Liver (tissue), 9 donors: Measurements from ENCODE around the gene TACC2. TPM values are rescaled to one million over a fixed set of nuclear protein-coding genes. Genes with fewer than 3 reads are reported as not detected.
A peak's percentile ranks its signal among the peaks of the same experiment; 100 is the strongest.

ENCODE experiments used
- DNase-seq: peaks from one replicate; pipeline ENCODE4 v3.0.0-alpha.2; 2017; ENCODE audit warnings: low spot score
- H3K27ac ChIP-seq, 2 donors: one replicate each; pipeline ENCODE4 v1.7.0; 2013; ENCODE audit warnings: inconsistent platforms in 2 of 2, low read length in 2 of 2, control low read depth in 1 of 2, low read depth in 1 of 2, mild to moderate bottlenecking in 1 of 2
- H3K27me3 ChIP-seq, 4 donors: one replicate each; pipeline versions ENCODE4 v1.6.1 to v1.7.0; 2013; ENCODE audit warnings: low read length in 3 of 4, inconsistent platforms in 1 of 4, mild to moderate bottlenecking in 1 of 4, moderate library complexity in 1 of 4; ENCODE audit not compliant: control insufficient read depth in 4 of 4, insufficient read depth in 4 of 4
- H3K36me3 ChIP-seq, 4 donors: one replicate each; pipeline versions ENCODE4 v1.6.1 to v1.7.0; 2013; ENCODE audit warnings: low read length in 3 of 4, mild to moderate bottlenecking in 3 of 4, low read depth in 1 of 4, moderate library complexity in 1 of 4; ENCODE audit not compliant: control insufficient read depth in 4 of 4, insufficient read depth in 3 of 4
- H3K4me1 ChIP-seq, 4 donors: one replicate each; pipeline versions ENCODE4 v1.6.1 to v1.7.0; 2013; ENCODE audit warnings: low read length in 3 of 4, mild to moderate bottlenecking in 3 of 4, moderate library complexity in 1 of 4; ENCODE audit not compliant: control insufficient read depth in 4 of 4, insufficient read depth in 4 of 4
- H3K4me3 ChIP-seq, 3 donors: one replicate each; pipeline versions ENCODE4 v1.6.1 to v1.7.0; 2013; ENCODE audit warnings: low read length in 3 of 3, control low read depth in 1 of 3, low read depth in 1 of 3, mild to moderate bottlenecking in 1 of 3
- H3K9ac ChIP-seq, 2 donors: one replicate each; pipeline ENCODE4 v1.7.0; 2013; ENCODE audit warnings: low read length in 2 of 2, mild to moderate bottlenecking in 2 of 2, moderate library complexity in 2 of 2, control low read depth in 1 of 2, low read depth in 1 of 2
- H3K9me3 ChIP-seq, 4 donors: one replicate each; pipeline versions ENCODE4 v1.6.1 to v1.7.0; 2013; ENCODE audit warnings: low read length in 3 of 4; ENCODE audit not compliant: control insufficient read depth in 4 of 4
- ATF3 ChIP-seq: IDR thresholded peaks from 2 replicates; pipeline ENCODE4 v1.6.1; 2016; ENCODE audit warnings: antibody characterized with exemption
- CTCF ChIP-seq: fragments of 150-350 bp; IDR thresholded peaks from 2 replicates; pipeline ENCODE4 v1.5.1; 2017; ENCODE audit warnings: improper control_type of control experiment, low read depth, low read length; ENCODE audit not compliant: missing input control
- EGR1 ChIP-seq, 2 donors: IDR thresholded peaks; 2 replicates each; pipeline ENCODE4 v1.6.1; 2016 to 2018; ENCODE audit warnings: antibody characterized with exemption in 2 of 2, low read depth in 2 of 2
- FOXA1 ChIP-seq: IDR thresholded peaks from 2 replicates; pipeline ENCODE4 v1.6.1; 2016; ENCODE audit warnings: antibody characterized with exemption
- FOXA2 ChIP-seq: IDR thresholded peaks from 2 replicates; pipeline ENCODE4 v1.6.1; 2016; ENCODE audit warnings: antibody characterized with exemption
- GABPA ChIP-seq, 2 donors: IDR thresholded peaks in 1 of 2; conservative IDR thresholded peaks in 1 of 2; 2 replicates each; pipeline ENCODE4 v1.6.1; 2016; ENCODE audit warnings: antibody characterized with exemption in 2 of 2, mild to moderate bottlenecking in 1 of 2, moderate library complexity in 1 of 2
- HNF4A ChIP-seq, 2 donors: conservative IDR thresholded peaks; 2 replicates each; pipeline ENCODE4 v1.6.1; 2016; ENCODE audit warnings: antibody characterized with exemption in 2 of 2, mild to moderate bottlenecking in 2 of 2
- HNF4G ChIP-seq: IDR thresholded peaks from 2 replicates; pipeline ENCODE4 v1.6.1; 2016; ENCODE audit warnings: antibody characterized with exemption
- JUND ChIP-seq, 2 donors: IDR thresholded peaks; 2 replicates each; pipeline ENCODE4 v1.6.1; 2016; ENCODE audit warnings: antibody characterized with exemption in 2 of 2
- MAX ChIP-seq: IDR thresholded peaks from 2 replicates; pipeline ENCODE4 v1.6.1; 2016; ENCODE audit warnings: antibody characterized with exemption
- NR2F2 ChIP-seq: IDR thresholded peaks from 2 replicates; pipeline ENCODE4 v1.6.1; 2016; ENCODE audit warnings: antibody characterized with exemption
- RAD21 ChIP-seq, 2 donors: IDR thresholded peaks; 2 replicates each; pipeline ENCODE4 v1.6.1; 2016; ENCODE audit warnings: antibody characterized with exemption in 2 of 2, mild to moderate bottlenecking in 2 of 2
- SP1 ChIP-seq: IDR thresholded peaks from 2 replicates; pipeline ENCODE4 v1.6.1; 2018; ENCODE audit warnings: antibody characterized with exemption, mild to moderate bottlenecking
- TAF1 ChIP-seq: conservative IDR thresholded peaks from 2 replicates; pipeline ENCODE4 v1.6.1; 2016; ENCODE audit warnings: antibody characterized with exemption, mild to moderate bottlenecking
- YY1 ChIP-seq: IDR thresholded peaks from 2 replicates; pipeline ENCODE4 v1.6.1; 2016; ENCODE audit warnings: antibody characterized with exemption, mild to moderate bottlenecking
- ZBTB33 ChIP-seq: IDR thresholded peaks from 2 replicates; pipeline ENCODE4 v1.6.1; 2016; ENCODE audit warnings: antibody characterized with exemption
- WGBS: extraction: QIAGEN DNeasy Blood & Tissue Kit; methylation state at CpG from one replicate; pipeline ENCODE4 v1.1.7; 2013; 5-methylcytosine and 5-hydroxymethylcytosine counted together
- polyA plus RNA-seq, 2 donors: library from polyadenylated mRNA; stranded (reverse) in 1 of 2; unstranded in 1 of 2; fragments of 200-250 nt in 1 of 2; fragments of >200 nt in 1 of 2; fragmentation: Nextera tagmentation in 1 of 2; extraction: Ambion mirVana in 1 of 2; gene quantifications; one replicate each; pipeline versions ENCODE4 v1.2.1 to v1.2.3, GENCODE V29; 2013 to 2015
- total RNA-seq, 2 donors: library from RNA; depleted of rRNA; stranded (reverse); fragments of >200 nt; gene quantifications; one replicate each; pipeline ENCODE4 v1.2.3, GENCODE V29; 2014
- donor health status: healthy.
- donor health status: healthy.
- donor health status: healthy.
- donor health status: healthy.
- donor health status: healthy.

Gene TACC2
- total and polyA plus RNA-seq, 4 donors = 1.5 to 9.1 (median 7.8) TPM

- Histone ChIP-seq H3K4me3 (no peak overlapping the region), H3K27ac (no peak overlapping the region), H3K27me3 (no peaks in the 10 kb centered on the region), H3K36me3 (no peaks in the 10 kb centered on the region), H3K4me1 (peaks cover 0 to 6% (median 4%) of the 10 kb centered on the region in 4 donors), H3K9ac (no peak overlapping the region), H3K9me3 (no peaks in the 10 kb centered on the region)
- TF ChIP-seq TAF1 (no peak), CTCF (no peak), FOXA2 (no peak), NR2F2 (no peak), ZBTB33 (no peak), HNF4A (conservative IDR thresholded peaks at IDR 0.05) (no peak), JUND (IDR thresholded peaks at IDR 0.05) (no peak), RAD21 (IDR thresholded peaks at IDR 0.05) (no peak), HNF4G (no peak), YY1 (no peak), EGR1 (IDR thresholded peaks at IDR 0.05; ENCODE audit: low read depth in 2 of 2) (no peak), ATF3 (no peak), MAX (no peak), GABPA (IDR thresholded peaks at IDR 0.05 in 1 of 2, conservative IDR thresholded peaks at IDR 0.05 in 1 of 2) (no peak), SP1 (no peak)
- 74% methylated on average over 10 of the region's 10 CpGs for WGBS
- DNase-seq = no peak
Measured at GRCh38 chr10:122154031-122154544, 165.1 kb downstream of the TACC2 start.

- 72% methylated on average over 22 of the region's 22 CpGs for WGBS
- TF ChIP-seq HNF4A (conservative IDR thresholded peaks at IDR 0.05) (peak in 1 of 2 donors; percentile 5), SP1 (no peak), EGR1 (IDR thresholded peaks at IDR 0.05; ENCODE audit: low read depth in 2 of 2) (no peak), FOXA1 (no peak)
- no peak overlapping the region for H3K27ac ChIP-seq
Measured at GRCh38 chr10:122154545-122155366, 165.8 kb downstream of the TACC2 start.

More at GRCh38 chr10:122154545-122155366, 165.8 kb downstream of the TACC2 start:
- no peak overlapping the region for H3K9ac ChIP-seq
- H3K4me3 ChIP-seq = no peak overlapping the region
- no peaks in the 10 kb centered on the region for H3K9me3 ChIP-seq
- no peaks in the 10 kb centered on the region for H3K27me3 ChIP-seq
- peaks cover 0 to 6% (median 4%) of the 10 kb centered on the region in 4 donors for H3K4me1 ChIP-seq
- H3K36me3 ChIP-seq = no peaks in the 10 kb centered on the region
- DNase-seq = no peak
